ENCODE results near the gene PRDX6.
"Not testable (repeated sequence)": the region's sequence is repeated elsewhere in the genome, so short reads cannot be mapped to it uniquely, and the experiment has no call there.

Gene PRDX6, protein sequence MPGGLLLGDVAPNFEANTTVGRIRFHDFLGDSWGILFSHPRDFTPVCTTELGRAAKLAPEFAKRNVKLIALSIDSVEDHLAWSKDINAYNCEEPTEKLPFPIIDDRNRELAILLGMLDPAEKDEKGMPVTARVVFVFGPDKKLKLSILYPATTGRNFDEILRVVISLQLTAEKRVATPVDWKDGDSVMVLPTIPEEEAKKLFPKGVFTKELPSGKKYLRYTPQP

DNA sequence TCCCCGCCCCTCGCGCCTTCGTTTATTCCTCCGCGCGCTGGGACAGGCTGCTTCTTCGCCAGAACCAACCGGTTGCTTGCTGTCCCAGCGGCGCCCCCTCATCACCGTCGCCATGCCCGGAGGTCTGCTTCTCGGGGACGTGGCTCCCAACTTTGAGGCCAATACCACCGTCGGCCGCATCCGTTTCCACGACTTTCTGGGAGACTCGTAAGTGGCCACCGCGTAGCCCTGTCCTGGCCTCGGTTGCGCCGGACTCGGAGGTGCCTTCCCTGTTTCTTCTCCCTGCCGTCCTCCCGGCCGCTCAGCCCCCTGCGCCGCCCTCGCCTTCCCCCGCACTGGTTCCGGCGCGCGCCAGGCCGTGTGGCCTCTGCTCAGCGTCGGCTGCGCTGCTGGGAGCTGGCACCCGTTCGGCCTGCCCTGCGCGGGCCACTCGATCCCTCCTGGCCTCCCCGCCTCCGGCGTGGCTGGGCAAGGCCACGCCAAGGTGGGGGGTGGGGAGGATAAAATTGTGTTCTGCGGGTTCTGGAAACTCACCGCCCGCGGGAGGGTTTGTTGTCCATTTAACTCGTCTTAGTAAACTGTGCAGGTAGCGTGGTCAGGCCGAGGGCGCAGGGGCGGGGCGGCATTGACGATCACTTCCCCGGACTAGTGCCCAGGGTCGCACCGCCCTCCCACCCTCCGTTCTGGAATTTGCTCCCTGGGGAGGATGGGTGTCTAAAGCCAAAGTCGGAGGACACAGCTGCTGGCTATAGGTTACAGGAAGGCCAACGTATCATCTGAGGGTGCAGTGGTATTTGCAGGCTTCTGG lies at the start of gene PRDX6:
PRDX6 (plus strand) TSS at position 50 of the 808 bp plus-strand sequence; CDS start at position 113, 63 bp downstream.
- DNase-seq (ENCODE audit: low read depth), result no peak

DNA sequence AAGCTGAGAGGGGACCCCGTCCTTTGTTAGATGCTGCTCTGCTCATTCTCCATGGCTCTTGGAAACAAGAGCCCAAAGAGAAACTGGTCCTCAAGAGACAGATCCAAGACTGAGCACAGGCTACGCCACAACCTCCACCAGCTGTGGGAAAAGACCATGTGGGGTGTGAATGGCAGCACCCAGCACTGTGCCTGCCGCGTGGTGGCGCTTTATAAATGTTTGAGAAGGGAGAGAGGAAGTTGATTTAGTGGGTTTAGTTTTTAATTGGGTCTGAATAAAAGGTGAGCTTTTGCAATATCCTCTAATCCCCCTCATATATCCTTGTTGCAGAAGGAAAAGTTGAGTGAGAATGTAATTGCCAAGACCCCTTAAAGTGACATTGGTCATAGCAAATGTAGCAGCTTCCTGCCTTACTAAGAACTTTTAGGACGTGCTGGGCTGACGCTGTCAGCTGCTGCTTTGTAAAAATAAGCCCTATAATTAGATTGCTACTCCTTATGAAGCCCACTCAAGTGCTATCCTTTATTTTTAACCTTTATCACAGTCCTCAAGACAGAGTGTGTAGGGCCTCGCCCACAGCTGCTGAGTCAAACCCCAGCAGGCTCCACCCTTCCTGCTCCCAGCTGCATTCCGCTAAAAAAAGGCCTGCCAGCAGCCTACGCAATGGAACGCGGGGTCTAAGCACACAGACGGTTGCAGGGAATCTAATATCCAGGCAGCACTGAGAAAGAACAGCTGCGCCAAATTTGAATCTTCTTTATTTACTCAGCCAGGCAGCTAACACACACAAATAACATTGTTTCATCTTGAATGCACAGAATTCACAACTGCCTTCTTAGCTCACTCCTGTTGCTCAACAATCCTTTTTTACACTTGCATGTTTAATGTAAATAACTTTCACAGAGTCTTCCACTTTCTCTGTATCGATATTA lies 47.4 kb upstream of the PRDX6 start:
- DNase-seq (ENCODE audit: low read depth), result peak; percentile 50

DNA sequence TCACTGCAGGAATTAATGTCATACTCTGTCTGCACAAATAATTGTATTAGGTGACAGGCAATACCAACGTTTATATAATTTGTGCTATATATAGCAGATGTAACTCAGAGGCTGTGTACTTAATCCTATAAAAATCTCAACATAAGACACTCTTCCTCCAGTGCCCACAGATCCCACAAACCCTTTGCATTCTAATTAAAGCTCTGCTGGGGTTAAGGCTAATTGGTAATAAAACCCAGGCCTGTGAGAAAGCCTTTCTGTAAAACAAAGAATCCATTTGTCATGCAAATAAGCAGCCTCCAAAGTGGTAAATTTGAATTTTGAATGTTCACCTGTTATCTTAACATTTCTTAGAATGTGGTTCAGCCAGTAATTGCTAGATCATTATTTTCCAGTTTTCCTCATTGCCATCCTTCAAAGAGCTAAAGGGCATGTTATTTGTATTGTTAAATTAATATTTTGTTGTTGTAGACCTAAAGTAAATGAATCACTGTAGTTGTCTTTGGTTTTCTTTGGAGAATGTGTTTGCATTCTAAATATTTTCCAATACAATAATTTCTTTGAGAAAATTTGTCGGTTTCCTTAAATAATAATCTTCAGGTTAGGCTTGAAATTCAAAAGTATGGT lies 46.3 kb upstream of the PRDX6 start:
- no peak for DNase-seq (ENCODE audit: low read depth)

DNA sequence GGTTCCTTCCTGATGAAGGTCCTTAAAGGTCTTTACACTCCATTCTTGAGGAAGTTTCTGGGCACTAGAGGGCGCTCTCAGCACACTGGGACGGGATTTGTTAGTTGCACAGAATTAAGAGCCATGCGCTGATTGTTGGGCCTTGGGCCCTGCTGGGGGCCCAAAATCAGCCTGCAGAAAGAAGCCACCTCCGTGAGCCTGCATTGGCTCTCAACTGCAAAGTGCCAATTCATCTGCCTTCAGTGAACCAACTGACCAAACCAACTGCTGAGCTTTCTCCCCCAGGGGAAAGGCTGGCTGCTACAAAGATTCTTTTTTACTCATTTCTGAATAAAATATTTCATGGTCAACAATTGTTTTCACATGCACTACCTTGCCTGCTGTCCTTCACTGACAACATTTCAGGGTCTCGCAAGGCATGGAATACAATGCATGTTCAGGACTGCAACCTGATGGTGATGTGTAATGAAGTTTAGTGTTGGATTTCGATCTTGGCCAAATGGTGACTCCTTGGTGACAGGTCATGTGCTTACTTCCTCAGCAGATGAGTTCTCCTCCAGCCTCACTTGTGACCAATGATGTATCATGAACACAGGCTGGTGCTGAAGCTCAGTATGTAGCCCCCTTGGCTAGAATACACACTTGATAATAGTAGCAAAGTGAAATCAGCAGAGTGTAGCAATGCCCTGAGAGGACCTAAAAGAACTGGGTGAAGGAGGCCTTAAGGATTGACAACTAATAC lies 45.7 kb upstream of the PRDX6 start:
- DNase-seq (ENCODE audit: low read depth), result peak; percentile 84

DNA sequence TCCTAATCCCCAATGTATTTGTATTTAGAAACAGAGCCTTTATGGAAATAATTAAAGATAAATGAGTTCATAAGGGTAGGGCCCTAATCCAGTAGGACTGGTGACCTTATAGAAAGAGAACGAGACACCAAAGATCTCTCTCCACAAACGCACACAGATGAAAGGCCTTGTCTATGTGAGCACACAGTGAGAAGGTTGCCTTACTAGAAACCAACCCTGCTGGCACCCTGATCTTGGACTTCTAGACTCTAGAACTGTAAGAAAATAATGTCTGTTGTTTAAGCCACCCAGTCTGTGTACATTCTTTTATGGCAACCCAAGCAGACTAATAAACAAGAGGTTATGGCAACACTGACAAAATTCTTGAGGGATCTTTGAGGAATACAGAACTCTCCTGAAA lies 44.8 kb upstream of the PRDX6 start:
- DNase-seq (ENCODE audit: low read depth), result no peak

DNA sequence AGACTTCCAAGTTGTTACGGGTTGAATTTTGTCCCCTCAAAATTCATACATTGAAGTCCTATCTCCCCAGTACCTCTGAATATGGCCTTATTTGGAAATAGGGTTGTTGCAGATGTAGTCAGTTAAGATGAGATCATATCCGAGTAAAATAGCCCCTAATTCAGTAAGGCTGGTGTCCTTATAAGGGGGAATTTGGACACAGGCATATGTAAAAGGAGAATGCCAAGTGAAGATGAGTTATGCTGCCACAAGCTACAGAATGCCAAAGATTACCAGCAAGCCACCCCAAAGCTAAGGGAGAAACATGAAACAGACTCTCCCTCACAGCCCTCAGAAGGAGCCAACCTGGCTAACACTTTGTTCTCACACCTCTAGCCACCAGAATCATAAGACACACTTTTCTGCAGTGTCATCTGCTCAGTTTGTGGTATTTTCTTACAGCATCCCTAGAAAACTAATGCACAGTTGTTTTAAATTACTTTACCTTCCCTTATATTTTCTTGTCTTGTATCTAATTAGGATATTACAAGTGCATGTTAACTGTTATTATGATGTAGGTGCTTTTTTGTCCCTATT lies 43.3 kb upstream of the PRDX6 start:
- no peak for DNase-seq (ENCODE audit: low read depth)

DNA sequence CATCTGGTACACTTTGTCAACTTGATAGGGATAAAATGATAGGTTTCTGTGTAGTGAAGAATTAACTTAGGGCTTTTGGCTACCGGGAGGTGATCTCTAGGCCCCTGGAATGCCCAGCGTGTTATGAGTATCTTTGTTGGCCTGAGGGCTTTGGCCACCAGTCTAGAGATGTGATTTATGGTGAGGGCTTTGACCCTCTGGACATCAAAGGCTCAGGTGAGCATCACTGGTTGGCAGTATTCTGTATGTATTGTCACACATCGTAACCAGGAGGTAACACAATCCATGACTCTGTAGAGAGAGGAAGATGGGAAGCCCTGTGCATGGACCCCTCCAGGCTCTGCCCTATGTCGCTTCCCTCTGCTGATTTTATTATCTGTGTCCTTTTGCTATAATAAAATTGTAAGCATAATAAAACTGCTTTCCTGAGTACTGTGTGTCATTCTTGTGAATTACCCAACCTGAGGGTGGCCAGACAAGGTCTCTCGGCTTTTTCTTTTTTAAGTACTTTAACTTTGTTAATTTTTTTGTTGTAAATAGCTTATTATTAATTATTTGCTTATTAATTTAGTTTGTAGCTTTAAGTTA lies 40.2 kb upstream of the PRDX6 start:
- no peak for DNase-seq (ENCODE audit: low read depth)

DNA sequence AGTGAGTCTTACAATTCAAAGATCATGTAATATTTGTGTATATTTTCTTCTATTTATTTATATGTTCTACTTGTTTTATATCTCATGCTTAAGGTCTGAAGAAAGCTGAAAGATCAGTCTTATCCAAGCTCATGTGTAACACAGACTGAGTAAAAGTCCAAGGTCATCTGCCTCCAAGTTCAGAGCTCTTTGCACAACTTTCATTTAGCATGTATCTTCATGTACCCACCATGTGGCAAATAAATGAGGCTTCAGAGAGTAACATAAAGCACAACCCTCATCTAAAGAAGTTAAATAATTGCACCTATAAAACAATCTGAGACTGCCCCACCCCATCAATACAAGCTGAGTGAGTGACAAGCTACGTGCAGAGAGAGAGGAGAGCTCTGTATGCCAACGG lies 38.5 kb upstream of the PRDX6 start:
- no peak for DNase-seq (ENCODE audit: low read depth)

DNA sequence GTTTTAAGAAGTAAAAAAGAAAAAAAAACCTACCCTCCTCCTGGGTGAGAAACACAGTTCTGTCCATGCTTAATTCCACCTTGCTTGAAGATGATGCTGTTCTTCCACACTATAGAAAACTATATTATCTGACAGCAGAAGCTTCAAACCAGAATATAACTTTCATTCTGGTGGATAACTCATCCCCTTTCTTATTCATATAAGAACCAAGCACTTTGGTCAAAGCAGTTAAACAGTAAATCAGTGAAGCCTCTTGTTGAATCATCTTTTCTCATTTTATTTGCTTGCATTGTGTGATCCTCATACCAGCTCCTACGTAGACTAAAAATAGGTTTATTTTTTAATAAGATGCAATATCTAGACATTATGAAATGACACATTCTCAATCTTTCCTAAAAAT lies 36.7 kb upstream of the PRDX6 start:
- no peak for DNase-seq (ENCODE audit: low read depth)

DNA sequence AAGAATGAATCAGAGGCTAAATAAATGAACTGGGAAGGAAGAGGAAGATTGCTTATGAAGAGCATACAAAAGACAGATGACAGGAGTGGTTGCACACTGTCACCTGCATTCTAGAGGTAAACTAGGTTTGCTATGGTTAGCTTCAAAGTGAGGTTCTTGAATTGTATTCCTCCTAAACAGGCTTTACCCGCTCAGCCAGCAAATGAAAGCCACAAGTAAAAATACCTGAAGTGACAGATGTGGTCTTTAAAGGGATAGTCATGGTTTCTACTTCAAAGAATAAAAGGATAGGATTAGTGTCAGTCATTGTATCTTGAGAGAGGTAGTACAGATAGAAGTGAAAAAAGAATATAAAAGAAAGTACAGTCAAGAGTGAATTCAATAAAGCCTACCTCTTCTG lies 32.4 kb upstream of the PRDX6 start:
- no peak for DNase-seq (ENCODE audit: low read depth)

DNA sequence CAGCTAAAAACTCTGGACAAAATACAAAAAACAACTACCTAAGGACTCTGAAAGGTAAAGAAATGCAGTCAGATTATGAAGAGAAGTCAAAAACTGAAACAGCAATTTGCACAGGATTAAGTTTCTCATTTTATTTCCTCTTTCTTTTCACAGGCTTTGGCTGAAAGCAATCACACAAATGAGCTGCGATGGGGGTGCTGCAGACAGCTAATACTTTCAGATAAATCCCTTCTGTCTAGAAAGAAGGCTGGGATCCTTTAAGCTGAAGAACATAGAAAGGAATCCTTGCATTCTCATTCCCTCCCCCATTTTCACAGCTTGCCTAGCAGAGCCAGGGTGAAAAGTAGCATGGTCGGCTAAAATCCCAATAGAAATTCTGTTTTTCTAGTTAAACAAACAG lies 32.0 kb upstream of the PRDX6 start:
- DNase-seq (ENCODE audit: low read depth), result no peak

DNA sequence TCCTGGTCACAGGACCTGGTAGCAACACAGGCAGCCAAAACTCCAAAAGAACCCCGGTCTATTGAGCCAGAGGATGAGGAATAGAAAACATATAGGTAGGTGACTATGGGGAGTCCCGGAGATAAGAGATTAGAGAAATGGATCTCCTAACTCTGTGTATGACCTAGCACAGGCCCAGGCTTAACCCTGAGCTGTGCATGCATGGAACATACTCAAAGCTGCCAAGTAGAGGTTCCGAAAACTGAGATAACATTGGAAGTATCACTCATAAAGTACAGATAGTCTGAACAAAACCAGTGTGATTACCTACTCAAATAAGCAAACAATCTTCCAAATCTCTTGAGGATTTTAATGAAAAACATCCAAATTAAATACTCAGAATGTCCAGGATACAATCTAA lies 31.5 kb upstream of the PRDX6 start:
- DNase-seq (ENCODE audit: low read depth), result no peak

DNA sequence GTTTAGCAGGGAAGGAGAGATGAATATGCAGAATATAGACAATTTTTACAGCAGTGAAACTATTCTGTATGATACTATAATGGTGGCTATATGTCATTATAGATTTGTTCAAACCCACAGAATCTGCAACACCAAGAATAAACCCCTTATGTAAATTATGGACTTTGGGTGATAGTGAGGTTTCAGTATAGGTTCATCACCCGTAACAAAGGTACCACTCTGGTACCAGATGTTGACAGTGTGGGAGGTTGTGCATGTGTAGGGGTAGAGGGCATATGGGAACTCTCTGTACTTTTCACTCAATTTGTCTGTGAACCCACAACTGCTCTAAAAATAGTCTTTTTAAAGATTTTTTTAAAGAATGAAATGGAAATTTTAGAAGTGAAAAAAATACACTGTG lies 29.9 kb upstream of the PRDX6 start:
- DNase-seq (ENCODE audit: low read depth), result no peak

DNA sequence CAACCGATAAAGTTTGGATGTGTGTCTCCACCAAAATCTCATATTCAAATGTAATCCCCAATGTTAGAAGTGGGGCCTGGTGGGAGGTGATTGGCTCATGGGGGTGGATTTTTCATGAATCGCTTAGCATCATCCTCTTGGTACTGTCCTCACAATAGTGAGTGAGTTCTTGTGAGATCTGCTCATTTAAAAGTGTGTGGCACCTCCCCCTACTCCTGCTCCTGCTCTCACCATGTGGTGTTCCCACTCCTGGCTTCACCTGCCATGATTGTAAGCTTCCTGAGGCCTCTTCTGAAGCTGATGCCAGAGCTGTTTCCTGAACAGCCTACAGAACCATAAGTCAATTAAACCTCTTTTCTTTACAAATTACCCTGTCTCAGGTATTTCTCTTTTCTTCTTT lies 28.2 kb upstream of the PRDX6 start:
- no peak for DNase-seq (ENCODE audit: low read depth)

DNA sequence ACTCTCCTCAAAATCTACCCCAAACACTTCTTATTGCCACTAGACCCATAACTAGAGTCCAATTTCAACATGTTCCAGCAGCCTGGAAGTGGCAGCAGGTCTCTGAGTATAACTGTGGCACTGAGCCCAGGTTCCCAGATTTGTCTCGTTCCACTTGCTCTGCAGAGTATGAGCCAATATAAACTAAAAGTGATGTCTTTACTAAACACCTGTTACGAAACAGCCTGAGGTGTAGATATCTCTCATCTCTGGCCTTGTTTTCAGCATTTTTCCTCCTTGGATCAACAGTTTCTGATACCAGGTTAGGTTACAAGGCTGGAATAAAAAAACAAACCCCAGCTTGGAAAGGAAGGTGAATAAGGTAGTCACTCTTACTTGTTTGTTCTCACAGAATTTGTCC lies 25.2 kb upstream of the PRDX6 start:
- DNase-seq (ENCODE audit: low read depth), result no peak

DNA sequence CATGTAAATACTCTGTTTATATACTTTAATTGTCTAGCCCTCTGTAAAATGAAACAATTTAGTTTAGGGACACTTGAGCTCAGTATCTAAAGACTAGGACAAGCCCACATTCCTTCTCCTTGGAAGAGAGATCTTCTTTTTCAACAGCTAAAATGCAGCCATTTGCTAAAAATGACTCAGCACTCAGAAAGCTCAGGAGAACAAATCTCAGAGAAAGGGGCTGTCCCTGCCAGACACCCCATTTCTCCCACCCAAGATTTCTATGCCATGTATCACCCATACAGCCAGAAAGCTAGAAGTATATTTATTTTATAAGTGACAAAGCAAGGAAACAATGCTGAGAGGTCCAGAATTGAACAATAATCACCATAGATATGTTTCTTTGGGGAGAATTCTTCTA lies 23.2 kb upstream of the PRDX6 start:
- DNase-seq (ENCODE audit: low read depth), result no peak

DNA sequence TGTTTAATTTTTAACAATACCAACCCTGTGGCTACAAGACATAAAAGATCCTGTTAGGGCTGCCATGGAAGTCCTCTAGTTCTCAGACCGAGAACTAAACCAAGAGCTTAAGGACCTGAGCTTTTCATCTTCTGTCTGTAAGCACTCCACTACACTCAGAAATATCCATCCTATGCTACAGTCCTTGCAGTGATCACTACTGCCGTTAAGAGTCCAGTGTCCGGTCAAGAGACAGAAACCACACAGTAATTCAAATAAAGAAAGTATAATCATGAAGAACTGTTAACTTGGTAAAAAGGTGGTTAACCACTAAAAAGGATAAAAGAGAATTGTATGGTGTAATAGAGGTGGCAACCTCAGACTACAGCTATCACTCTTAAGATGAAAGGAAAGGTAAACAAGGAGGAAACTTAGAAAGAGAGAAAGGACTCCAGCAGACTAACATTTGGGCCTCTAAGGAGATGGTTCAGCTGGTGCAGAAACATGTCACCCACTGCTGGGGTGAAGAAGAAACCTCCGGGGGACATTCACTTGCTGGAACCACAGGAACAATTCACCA lies 22.1 kb upstream of the PRDX6 start:
- DNase-seq (ENCODE audit: low read depth), result no peak

DNA sequence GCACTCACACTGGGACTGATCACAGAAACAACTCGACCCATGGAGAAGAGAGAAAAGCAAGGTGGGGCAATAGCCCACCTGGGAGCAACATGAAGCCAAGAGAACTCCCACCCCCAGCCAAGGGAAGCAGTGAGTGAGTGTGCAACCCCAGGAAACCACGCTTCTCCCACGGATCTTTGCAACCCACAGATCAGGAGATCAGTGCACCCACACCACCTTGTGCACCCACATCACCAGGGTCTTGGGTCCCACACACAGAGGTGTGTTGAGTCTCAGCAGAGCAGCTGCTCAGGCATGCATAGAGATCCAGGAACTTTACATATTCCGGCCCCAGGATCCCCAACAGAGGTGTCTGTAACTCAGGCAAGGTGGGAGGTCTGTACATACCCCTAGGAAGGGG lies 17.2 kb upstream of the PRDX6 start:
- no peak for DNase-seq (ENCODE audit: low read depth)

DNA sequence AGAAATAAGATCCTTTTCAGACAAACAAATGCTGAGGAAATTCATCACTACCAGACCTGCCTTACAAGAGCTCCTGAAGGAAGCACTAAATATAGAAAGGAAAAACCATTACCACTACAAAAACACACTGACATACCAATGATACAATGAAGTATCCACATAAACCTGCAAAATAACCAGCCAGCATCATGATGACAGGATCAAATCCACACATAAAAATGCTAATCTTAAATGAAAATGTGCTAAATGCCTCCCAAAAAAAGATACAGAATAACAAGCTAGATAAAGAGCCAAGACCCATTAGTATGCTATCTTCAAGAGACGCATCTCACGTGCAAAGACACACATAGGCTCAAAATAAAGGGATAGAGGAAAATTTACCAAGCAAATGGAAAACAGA lies 14.5 kb upstream of the PRDX6 start:
- DNase-seq (ENCODE audit: low read depth), result not testable (repeated sequence)

DNA sequence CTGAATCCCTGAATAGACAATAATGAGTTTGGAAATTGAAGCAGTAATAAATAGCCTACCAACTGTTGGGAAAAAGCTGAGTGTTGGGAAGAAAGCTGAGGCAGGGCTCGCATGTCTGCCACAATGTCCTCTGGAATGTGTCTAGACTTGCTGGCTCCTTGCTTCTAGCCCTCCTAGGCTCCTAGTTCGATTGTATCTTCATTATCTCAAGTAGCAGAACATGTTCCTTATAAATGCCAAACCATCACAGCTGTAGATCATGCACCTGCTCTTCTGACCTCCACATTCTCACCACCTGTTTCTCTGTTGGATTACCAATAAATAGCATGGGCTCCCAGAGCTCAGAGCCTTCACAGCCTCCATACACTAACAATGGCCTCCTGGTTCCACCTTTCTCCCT lies 12.9 kb upstream of the PRDX6 start:
- DNase-seq (ENCODE audit: low read depth), result not testable (repeated sequence)
